Fibroblast of lung (primary cell): ENCODE results near the gene LANCL2. TPM values are rescaled to one million over a fixed set of nuclear protein-coding genes. Genes with fewer than 3 reads are reported as not detected.

Experiments
- DNase-seq, 2 donors: peaks; one replicate each; pipeline versions ENCODE4 v3.0.0 to v3.0.0-alpha.2; 2010; ENCODE audit warnings: low read depth in 2 of 2
- H2AFZ ChIP-seq: 2 replicates; pipeline ENCODE4 v1.5.1; 2012; ENCODE audit warnings: low read length, control low read depth, inconsistent platforms
- H3K27ac ChIP-seq: 2 replicates; pipeline ENCODE4 v1.5.1; 2011; ENCODE audit warnings: low read length, control low read depth; ENCODE audit not compliant: insufficient read depth
- H3K27me3 ChIP-seq: 2 replicates; pipeline ENCODE4 v1.5.1; 2011; ENCODE audit warnings: mild to moderate bottlenecking, low read length; ENCODE audit not compliant: control insufficient read depth, insufficient read depth
- H3K36me3 ChIP-seq: 2 replicates; pipeline ENCODE4 v1.5.1; 2011; ENCODE audit warnings: low read length; ENCODE audit not compliant: control insufficient read depth, insufficient read depth
- H3K4me1 ChIP-seq: 2 replicates; pipeline ENCODE4 v1.5.1; 2011; ENCODE audit warnings: low read length; ENCODE audit not compliant: control insufficient read depth, insufficient read depth; ENCODE audit errors: extremely low read depth
- H3K4me2 ChIP-seq: 2 replicates; pipeline ENCODE4 v1.5.1; 2011; ENCODE audit warnings: low read length, control low read depth; ENCODE audit not compliant: insufficient read depth; ENCODE audit errors: extremely low read depth
- H3K4me3 ChIP-seq, 4 experiments: fragments of 200-600 bp in 1 of 4; sonication (generic) in 1 of 4; replicated peaks in 1 of 4; 2 replicates each; pipeline ENCODE4 v1.5.1; 2011 to 2016; ENCODE audit warnings: low read length in 4 of 4, low read depth in 3 of 4, mild to moderate bottlenecking in 3 of 4, control low read depth in 2 of 4, inconsistent platforms in 1 of 4, mixed read lengths in 1 of 4; ENCODE audit not compliant: insufficient read depth in 1 of 4; ENCODE audit errors: control extremely low read depth in 1 of 4
- H3K79me2 ChIP-seq: 2 replicates; pipeline ENCODE4 v1.5.1; 2012; ENCODE audit warnings: mild to moderate bottlenecking, low read length, inconsistent platforms; ENCODE audit not compliant: control insufficient read depth, insufficient read depth
- H3K9ac ChIP-seq: 2 replicates; pipeline ENCODE4 v1.5.1; 2011; ENCODE audit warnings: mild to moderate bottlenecking, low read length, control low read depth; ENCODE audit not compliant: insufficient read depth
- H3K9me3 ChIP-seq: 2 replicates; pipeline ENCODE4 v1.5.1; 2012; ENCODE audit warnings: low read depth, low read length; ENCODE audit not compliant: control insufficient read depth, insufficient read depth
- H4K20me1 ChIP-seq: 2 replicates; pipeline ENCODE4 v1.5.1; 2011; ENCODE audit warnings: low read length; ENCODE audit not compliant: control insufficient read depth, insufficient read depth; ENCODE audit errors: extremely low read depth
- CTCF ChIP-seq, 2 donors: IDR thresholded peaks in 1 of 2; conservative IDR thresholded peaks in 1 of 2; 1 replicate in 1 of 2; 2 replicates in 1 of 2; pipeline ENCODE4 v1.5.1; 2011 to 2012; ENCODE audit warnings: low read length in 2 of 2, control low read depth in 1 of 2, inconsistent platforms in 1 of 2, low read depth in 1 of 2, mild to moderate bottlenecking in 1 of 2
- EZH2 ChIP-seq: IDR thresholded peaks from 2 replicates; pipeline ENCODE4 v1.5.1; 2012; ENCODE audit warnings: low read length, control low read depth, mild to moderate bottlenecking; ENCODE audit errors: missing control alignments
- polyA plus RNA-seq, 2 donors: library from polyadenylated mRNA; depleted of rRNA in 1 of 2; stranded (reverse) in 1 of 2; unstranded in 1 of 2; fragments of >200 nt; gene quantifications; 2 replicates each; pipeline ENCODE4 v1.2.1, GENCODE V29; 2011 to 2012; ENCODE audit warnings: missing spikeins in 1 of 2
- total RNA-seq: library from RNA; depleted of rRNA; stranded (reverse); fragments of >200 nt; gene quantifications from 2 replicates; pipeline ENCODE4 v1.2.1, GENCODE V29; 2014

The LANCL2 gene
- total and polyA plus RNA-seq, 2 donors (not counting 1 experiment from before 2014, with no cell fraction given), result 8.9 to 15.0 TPM

- DNase-seq, result no peak
- H3K9ac ChIP-seq, result no peak overlapping the region
- no peaks in the 10 kb centered on the region for H3K79me2 ChIP-seq
- no peaks in the 10 kb centered on the region for H3K4me1 ChIP-seq
- H3K4me3 ChIP-seq, result no peak overlapping the region
- TF ChIP-seq CTCF (conservative IDR thresholded peaks at IDR 0.05 in 1 of 2, IDR thresholded peaks at IDR 0.05 in 1 of 2; ENCODE audit: low read depth in 1 of 2, low read length in 2 of 2) (no peak), EZH2 (no peak)
- no peaks in the 10 kb centered on the region for H4K20me1 ChIP-seq
- peaks cover 11% of the 10 kb centered on the region for H3K27me3 ChIP-seq
- H3K9me3 ChIP-seq, result no peaks in the 10 kb centered on the region
- H3K27ac ChIP-seq, result no peak overlapping the region
- no peak overlapping the region for H3K4me2 ChIP-seq
- no peak overlapping the region for H2AFZ ChIP-seq
- no peaks in the 10 kb centered on the region for H3K36me3 ChIP-seq
Measured at GRCh38 chr7:55336540-55336939, 28.6 kb upstream of the LANCL2 start.

- H3K36me3 ChIP-seq, result no peaks in the 10 kb centered on the region
- TF ChIP-seq CTCF (conservative IDR thresholded peaks at IDR 0.05 in 1 of 2, IDR thresholded peaks at IDR 0.05 in 1 of 2; ENCODE audit: low read depth in 1 of 2, low read length in 2 of 2), result no peak
- no peak for TF ChIP-seq EZH2
- H3K9me3 ChIP-seq, result no peaks in the 10 kb centered on the region
- H3K27ac ChIP-seq, result no peak overlapping the region
- no peaks in the 10 kb centered on the region for H3K79me2 ChIP-seq
- no peak overlapping the region for H3K4me3 ChIP-seq
- peaks cover 11% of the 10 kb centered on the region for H3K27me3 ChIP-seq
- H3K4me2 ChIP-seq, result no peak overlapping the region
- H3K9ac ChIP-seq, result no peak overlapping the region
- no peaks in the 10 kb centered on the region for H3K4me1 ChIP-seq
- no peaks in the 10 kb centered on the region for H4K20me1 ChIP-seq
- DNase-seq, result no peak
- no peak overlapping the region for H2AFZ ChIP-seq
Measured at GRCh38 chr7:55339033-55340000, 25.8 kb upstream of the LANCL2 start.

- Histone ChIP-seq H3K9ac (no peak overlapping the region), H3K27me3 (no peaks in the 10 kb centered on the region), H3K4me3 (no peak overlapping the region), H2AFZ (no peak overlapping the region), H3K79me2 (no peaks in the 10 kb centered on the region), H4K20me1 (no peaks in the 10 kb centered on the region), H3K4me1 (no peaks in the 10 kb centered on the region), H3K9me3 (no peaks in the 10 kb centered on the region), H3K27ac (no peak overlapping the region), H3K4me2 (no peak overlapping the region), H3K36me3 (no peaks in the 10 kb centered on the region)
- no peak for DNase-seq
- TF ChIP-seq CTCF (conservative IDR thresholded peaks at IDR 0.05 in 1 of 2, IDR thresholded peaks at IDR 0.05 in 1 of 2; ENCODE audit: low read depth in 1 of 2, low read length in 2 of 2) (no peak), EZH2 (no peak)
Measured at GRCh38 chr7:55342216-55342871, 22.8 kb upstream of the LANCL2 start.
